Omental fat pad (tissue), 4 donors: Measurements from ENCODE around the gene CDK14. TPM values are rescaled to one million over a fixed set of nuclear protein-coding genes. Genes with fewer than 3 reads are reported as not detected.

Experiments
- ATAC-seq: fragments of 150-250 bp; one replicate; pipeline ENCODE4 v1.9.1; 2016; ENCODE audit warnings: mild to moderate bottlenecking, moderate library complexity; ENCODE audit not compliant: low FRiP score
- DNase-seq: peaks from one replicate; pipeline ENCODE4 v3.0.0-alpha.2; 2019; ENCODE audit warnings: low spot score
- total RNA-seq, 4 donors: library from RNA; depleted of rRNA; stranded (reverse); fragments of >200 nt; gene quantifications; one replicate each; pipeline ENCODE4 v1.1.0, GENCODE V29; 2016
- TF ChIP-seq, protein P1 (sequence below), 3 donors: fragments of 450-650 bp; IDR thresholded peaks; one replicate each; pipeline ENCODE4 v1.5.1; 2016 to 2017; ENCODE audit warnings: antibody characterized with exemption in 3 of 3, mild to moderate bottlenecking in 3 of 3, moderate library complexity in 2 of 3

CDK14 gene
- total RNA-seq, 4 donors from 2014 or later: 25.2 to 40.3 (median 30.8) TPM

- no peak for DNase-seq
- ATAC-seq: peak; percentile 83
- TF ChIP-seq, protein P1, sequence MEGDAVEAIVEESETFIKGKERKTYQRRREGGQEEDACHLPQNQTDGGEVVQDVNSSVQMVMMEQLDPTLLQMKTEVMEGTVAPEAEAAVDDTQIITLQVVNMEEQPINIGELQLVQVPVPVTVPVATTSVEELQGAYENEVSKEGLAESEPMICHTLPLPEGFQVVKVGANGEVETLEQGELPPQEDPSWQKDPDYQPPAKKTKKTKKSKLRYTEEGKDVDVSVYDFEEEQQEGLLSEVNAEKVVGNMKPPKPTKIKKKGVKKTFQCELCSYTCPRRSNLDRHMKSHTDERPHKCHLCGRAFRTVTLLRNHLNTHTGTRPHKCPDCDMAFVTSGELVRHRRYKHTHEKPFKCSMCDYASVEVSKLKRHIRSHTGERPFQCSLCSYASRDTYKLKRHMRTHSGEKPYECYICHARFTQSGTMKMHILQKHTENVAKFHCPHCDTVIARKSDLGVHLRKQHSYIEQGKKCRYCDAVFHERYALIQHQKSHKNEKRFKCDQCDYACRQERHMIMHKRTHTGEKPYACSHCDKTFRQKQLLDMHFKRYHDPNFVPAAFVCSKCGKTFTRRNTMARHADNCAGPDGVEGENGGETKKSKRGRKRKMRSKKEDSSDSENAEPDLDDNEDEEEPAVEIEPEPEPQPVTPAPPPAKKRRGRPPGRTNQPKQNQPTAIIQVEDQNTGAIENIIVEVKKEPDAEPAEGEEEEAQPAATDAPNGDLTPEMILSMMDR (IDR thresholded peaks at IDR 0.05): no peak
These were observed 113.7 kb downstream of the CDK14 start for GRCh38 chr7:90709501-90710465.

GRCh38 chr7:90710466-90710850 is 114.3 kb downstream of the CDK14 start:
- DNase-seq (no peak), ATAC-seq (no peak)
- TF ChIP-seq, protein P1 (IDR thresholded peaks at IDR 0.05): no peak

- no peak for DNase-seq
- TF ChIP-seq, protein P1 (IDR thresholded peaks at IDR 0.05): no peak
- no peak for ATAC-seq
These were observed 117.5 kb downstream of the CDK14 start for GRCh38 chr7:90713628-90714027.

DNA sequence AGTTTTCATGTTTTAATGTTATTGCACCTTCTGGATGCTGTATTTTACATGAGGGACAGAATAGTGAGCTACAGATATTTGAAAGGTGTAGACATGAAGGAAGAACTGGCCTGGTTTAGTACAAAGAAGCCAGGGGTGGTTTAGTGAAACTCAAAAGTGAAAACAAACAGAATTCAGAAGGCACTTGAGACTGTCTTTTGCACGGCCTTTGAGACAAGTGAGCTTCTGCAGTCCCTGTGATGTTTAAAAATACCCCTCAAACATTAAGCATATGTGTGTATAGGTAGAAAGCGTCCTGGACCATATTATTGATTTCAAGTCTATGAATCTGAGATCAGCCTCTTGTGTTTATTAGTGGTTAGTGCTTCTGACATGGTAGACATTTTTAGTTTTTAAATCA is 118.9 kb downstream of the CDK14 start:
- DNase-seq: no peak
- TF ChIP-seq, protein P1 (IDR thresholded peaks at IDR 0.05): no peak
- ATAC-seq: no peak

- ATAC-seq: no peak
- DNase-seq: no peak
- TF ChIP-seq, protein P1 (IDR thresholded peaks at IDR 0.05): no peak
These were observed 121.4 kb downstream of the CDK14 start for GRCh38 chr7:90717296-90718060.

GRCh38 chr7:90719155-90719554 is 123.0 kb downstream of the CDK14 start:
- ATAC-seq: no peak
- TF ChIP-seq, protein P1 (IDR thresholded peaks at IDR 0.05): no peak

More at GRCh38 chr7:90719155-90719554, 123.0 kb downstream of the CDK14 start:
- no peak for DNase-seq
